ENCODE results near the gene ERO1B. TPM values are rescaled to one million over a fixed set of nuclear protein-coding genes. Genes with fewer than 3 reads are reported as not detected.

Gene ERO1B
- total RNA-seq, 2 donors from 2014 or later: 8.4 to 10.5 TPM

DNA sequence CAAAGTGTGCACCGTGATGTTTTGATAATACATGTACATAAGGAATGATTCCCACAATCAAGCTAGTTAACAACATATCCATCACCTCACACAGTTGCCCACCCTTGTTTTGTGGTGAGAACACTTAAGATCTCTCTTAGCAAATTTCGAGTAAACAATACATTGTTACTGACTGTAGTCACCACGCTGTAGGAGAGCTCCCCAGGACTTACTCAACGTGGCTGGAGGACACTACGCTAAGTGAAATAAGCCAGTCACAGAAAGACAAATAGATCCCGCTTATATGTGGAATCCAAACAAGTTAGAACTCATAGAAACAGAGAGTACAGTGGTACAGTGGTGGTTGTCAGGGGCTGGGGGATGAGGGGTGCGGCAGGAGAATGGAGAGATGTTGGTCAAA lies 114.6 kb downstream of the ERO1B start:
- intact Hi-C loops (cut with DNase I): no loop called here
- DNase-seq (ENCODE audit: low spot score): no peak

DNA sequence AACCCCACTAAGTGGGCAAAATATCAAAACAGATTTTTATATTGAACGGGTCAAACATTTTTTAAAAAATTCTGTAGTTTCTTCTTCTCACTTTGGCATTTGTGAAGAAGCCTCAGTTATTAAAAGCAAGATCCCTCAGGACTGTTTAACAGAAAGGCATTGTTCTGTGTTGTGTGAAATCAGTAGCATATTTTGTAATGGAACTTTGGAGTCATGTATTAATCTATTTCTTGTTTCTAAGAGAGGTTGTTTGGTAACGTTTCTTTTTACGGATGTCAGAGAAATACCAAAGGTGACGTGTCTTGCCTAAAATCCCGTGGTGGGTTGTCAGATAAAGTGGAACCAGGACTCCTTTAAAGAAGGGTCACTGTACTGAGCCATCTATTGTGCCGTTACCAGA lies 115.7 kb downstream of the ERO1B start:
- DNase-seq (ENCODE audit: low spot score): no peak
- intact Hi-C loops (cut with DNase I): no loop called here

Other genes with a start within 250 kb of the ERO1B start
- 100 to 1,000 TPM; 122 to 189 TPM for gene NID1, start 216.9 kb downstream of the ERO1B start, total RNA-seq
- 10 to 100 TPM; 13.7 to 15.7 TPM for gene GPR137B, start 139.4 kb downstream of the ERO1B start, total RNA-seq
- under 1 TPM; 0.24 to 0.32 TPM for gene EDARADD, start 112.3 kb upstream of the ERO1B start, total RNA-seq
- gene LGALS8, start 242.0 kb upstream of the ERO1B start, total RNA-seq: 10 to 100 TPM; 43.1 to 45.6 TPM